Rectal smooth muscle tissue (tissue), 1 donor: ENCODE data around the gene EGFL7.

Experiments
- H3K27ac ChIP-seq: one replicate; pipeline ENCODE4 v1.7.0; 2013; ENCODE audit warnings: low read depth, low read length, inconsistent platforms
- H3K27me3 ChIP-seq: one replicate; pipeline ENCODE4 v1.7.0; 2013; ENCODE audit warnings: low read length; ENCODE audit not compliant: control insufficient read depth, insufficient read depth
- H3K36me3 ChIP-seq: one replicate; pipeline ENCODE4 v1.7.0; 2013; ENCODE audit warnings: low read length; ENCODE audit not compliant: control insufficient read depth, insufficient read depth
- H3K4me1 ChIP-seq: one replicate; pipeline ENCODE4 v1.7.0; 2013; ENCODE audit warnings: low read length; ENCODE audit not compliant: control insufficient read depth, insufficient read depth
- H3K4me3 ChIP-seq: one replicate; pipeline ENCODE4 v1.7.0; 2013; ENCODE audit warnings: low read length
- H3K9ac ChIP-seq: one replicate; pipeline ENCODE4 v1.7.0; 2013; ENCODE audit warnings: low read length

Gene EGFL7

GRCh38 chr9:136679431-136679941, 16.8 kb downstream of the EGFL7 start:
- no peaks in the 10 kb centered on the region for H3K4me1 ChIP-seq
- no peak overlapping the region for H3K4me3 ChIP-seq
- no peaks in the 10 kb centered on the region for H3K36me3 ChIP-seq
- no peak overlapping the region for H3K9ac ChIP-seq
- H3K27me3 ChIP-seq = no peaks in the 10 kb centered on the region
- H3K27ac ChIP-seq = no peak overlapping the region

DNA sequence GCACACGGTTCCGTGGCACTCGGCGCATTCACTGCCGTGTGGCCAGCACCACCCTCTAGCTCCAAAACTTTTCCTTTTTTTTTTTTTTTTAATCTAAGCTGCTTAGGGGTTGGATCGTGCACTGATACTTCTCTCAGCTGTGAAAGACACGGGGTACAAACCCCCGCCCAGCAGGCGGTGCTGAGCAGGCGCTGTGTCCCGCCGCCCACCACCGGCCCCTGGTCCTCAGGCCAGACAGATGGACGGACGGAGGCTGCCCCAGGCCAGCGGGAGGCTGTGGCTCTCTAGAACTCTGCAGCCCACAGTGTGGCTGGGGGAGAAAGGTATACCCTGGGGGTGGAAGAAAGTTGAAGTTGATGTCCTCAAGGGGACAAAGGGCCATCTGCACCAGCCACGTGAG, 18.3 kb downstream of the EGFL7 start:
- H3K27ac ChIP-seq = no peak overlapping the region
- H3K4me1 ChIP-seq = peaks cover 10% of the 10 kb centered on the region
- no peak overlapping the region for H3K4me3 ChIP-seq
- H3K27me3 ChIP-seq = no peaks in the 10 kb centered on the region
- H3K36me3 ChIP-seq = no peaks in the 10 kb centered on the region
- H3K9ac ChIP-seq = no peak overlapping the region

DNA sequence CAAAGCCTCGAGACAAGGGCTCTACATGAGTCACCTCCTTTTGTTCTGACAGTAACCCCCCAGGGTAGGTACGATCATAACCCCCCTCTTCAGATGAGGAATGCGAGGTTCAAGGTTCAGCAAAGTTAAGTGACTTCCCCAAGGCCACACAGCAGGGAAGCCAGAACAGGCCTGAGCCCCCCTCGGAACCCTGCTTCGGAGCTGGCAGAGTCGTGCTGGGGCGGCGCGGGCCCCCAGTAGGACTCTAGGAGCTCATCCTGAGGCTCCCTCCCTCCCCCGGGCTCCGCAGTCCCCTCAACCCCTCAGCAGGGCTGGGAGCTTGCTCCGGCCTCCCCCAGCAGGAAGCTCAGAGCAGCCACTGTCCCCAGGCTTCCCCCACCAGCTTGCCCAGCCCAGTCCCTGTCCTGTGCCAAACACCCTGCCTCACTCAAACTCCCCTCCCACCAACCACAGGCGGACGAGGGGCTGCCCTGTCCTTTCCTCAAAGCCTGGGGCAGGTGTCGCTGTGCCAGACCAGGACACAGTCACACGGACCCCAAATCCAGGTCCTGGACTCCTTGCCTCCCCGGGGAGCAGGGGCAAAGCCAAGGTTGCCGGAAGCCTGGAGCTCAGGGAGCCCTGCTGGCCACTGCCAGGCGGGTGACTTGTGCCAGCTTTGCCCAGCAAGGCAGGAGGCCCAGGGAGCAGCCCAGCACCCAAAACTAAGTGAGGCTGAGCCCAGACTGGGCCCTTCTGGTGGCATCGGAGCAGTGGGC, 19.4 kb downstream of the EGFL7 start:
- Histone ChIP-seq H3K27ac (no peak overlapping the region), H3K27me3 (no peaks in the 10 kb centered on the region), H3K9ac (no peak overlapping the region), H3K4me3 (no peak overlapping the region), H3K36me3 (no peaks in the 10 kb centered on the region), H3K4me1 (peaks cover 11% of the 10 kb centered on the region)

DNA sequence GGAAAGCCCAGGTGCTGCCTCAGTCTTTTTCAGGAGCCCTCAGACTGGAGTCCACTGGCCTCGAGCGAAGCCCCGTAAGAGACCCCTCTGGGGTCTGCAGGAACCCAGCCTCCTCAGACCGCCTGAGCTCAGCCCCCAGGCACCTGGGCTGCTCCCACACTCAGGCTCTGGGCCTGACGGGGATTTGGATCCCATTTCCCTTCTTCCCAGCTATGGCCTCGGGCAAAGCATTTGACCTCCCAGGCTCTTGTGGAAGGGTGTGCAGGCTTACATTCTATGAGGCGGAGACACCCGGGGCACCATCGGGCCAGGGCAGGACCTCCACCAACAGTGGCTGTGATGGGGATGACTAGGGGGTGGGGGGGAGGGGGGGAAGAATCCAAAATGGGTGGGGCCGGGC, 20.0 kb downstream of the EGFL7 start:
- Histone ChIP-seq H3K4me1 (peaks cover 11% of the 10 kb centered on the region), H3K27ac (no peak overlapping the region), H3K4me3 (no peak overlapping the region), H3K36me3 (no peaks in the 10 kb centered on the region), H3K9ac (no peak overlapping the region), H3K27me3 (no peaks in the 10 kb centered on the region)

DNA sequence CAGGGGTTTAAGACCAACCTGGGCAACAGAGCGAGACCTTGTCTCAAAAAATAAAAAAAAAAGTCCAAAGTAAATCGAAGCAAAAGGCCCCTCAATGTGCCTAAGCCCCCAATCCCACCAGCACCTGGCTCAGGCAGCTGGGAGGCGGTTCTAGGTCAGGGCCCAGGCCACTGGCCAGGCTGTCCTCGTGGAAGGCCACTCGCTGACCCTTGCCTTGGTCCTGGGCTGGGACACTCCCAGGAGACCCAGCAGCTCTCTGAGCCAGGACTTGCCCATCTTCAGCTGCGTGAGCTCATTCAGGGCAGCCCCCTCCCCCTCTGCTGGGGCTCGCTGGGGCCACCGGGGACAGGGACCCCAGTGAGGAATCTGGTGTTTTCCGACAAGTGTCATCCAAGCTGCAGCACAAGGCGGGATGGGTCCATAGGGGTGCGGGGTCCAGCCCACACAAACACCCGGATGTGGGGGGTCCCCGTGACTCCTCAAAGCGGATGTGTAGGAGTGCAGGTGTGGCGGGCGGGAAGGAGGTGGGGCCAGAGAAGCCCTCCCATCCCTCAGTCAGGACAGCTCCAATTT, 20.5 kb downstream of the EGFL7 start:
- H3K27ac ChIP-seq = no peak overlapping the region
- H3K4me1 ChIP-seq = peaks cover 11% of the 10 kb centered on the region
- no peaks in the 10 kb centered on the region for H3K36me3 ChIP-seq
- no peak overlapping the region for H3K9ac ChIP-seq
- no peak overlapping the region for H3K4me3 ChIP-seq
- H3K27me3 ChIP-seq = no peaks in the 10 kb centered on the region

DNA sequence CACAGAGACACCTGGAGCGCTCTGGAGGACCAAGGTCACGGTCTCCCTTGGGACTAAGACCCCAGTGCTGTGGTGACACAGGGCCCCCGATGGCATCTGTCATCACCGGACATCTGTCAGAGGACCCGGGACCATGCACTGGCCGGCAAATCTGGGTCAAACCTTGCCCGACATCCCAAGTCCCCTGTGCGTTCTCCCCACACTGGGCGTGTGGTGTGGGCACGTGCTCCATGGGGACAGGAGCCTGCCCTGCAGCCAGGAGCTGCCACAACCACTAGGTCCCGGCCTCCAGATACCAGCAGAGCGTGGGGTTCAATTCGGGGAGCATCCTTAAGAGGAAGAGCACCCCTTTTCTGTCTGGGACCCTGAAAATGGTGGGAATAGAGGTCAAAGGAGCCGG, 21.0 kb downstream of the EGFL7 start:
- Histone ChIP-seq H3K36me3 (no peaks in the 10 kb centered on the region), H3K4me1 (peaks cover 11% of the 10 kb centered on the region), H3K27ac (no peak overlapping the region), H3K27me3 (no peaks in the 10 kb centered on the region), H3K9ac (no peak overlapping the region), H3K4me3 (no peak overlapping the region)

- Histone ChIP-seq H3K36me3 (no peaks in the 10 kb centered on the region), H3K4me1 (peaks cover 11% of the 10 kb centered on the region), H3K4me3 (no peak overlapping the region), H3K27ac (no peak overlapping the region), H3K27me3 (no peaks in the 10 kb centered on the region), H3K9ac (no peak overlapping the region)
These were observed 21.6 kb downstream of the EGFL7 start for GRCh38 chr9:136684339-136684738.

DNA sequence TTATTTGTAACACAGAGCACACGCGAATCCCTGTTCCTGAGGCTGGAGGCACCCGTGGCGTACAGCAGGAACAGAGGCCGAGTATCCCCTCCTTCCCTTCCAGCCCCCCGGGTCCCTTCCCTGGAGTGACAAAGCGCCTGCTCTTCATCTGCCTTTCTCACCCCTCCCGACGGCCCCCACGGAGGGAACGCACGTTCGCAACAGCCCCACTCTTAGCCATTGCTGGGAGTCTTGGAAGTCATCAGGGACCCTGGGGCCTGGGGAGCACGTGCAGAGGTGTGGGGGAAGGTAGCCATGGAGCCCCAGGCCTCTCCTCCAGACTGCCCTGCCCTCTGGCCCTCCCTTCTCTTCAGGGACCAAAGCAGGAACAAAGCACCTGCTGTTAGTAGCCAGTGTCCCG, 22.1 kb downstream of the EGFL7 start:
- no peaks in the 10 kb centered on the region for H3K36me3 ChIP-seq
- H3K4me3 ChIP-seq = no peak overlapping the region
- no peaks in the 10 kb centered on the region for H3K27me3 ChIP-seq
- peaks cover 11% of the 10 kb centered on the region for H3K4me1 ChIP-seq
- H3K27ac ChIP-seq = no peak overlapping the region
- no peak overlapping the region for H3K9ac ChIP-seq

- Histone ChIP-seq H3K27ac (no peak overlapping the region), H3K36me3 (no peaks in the 10 kb centered on the region), H3K4me3 (peak overlapping the region; percentile 78), H3K9ac (no peak overlapping the region), H3K27me3 (no peaks in the 10 kb centered on the region), H3K4me1 (peaks cover 11% of the 10 kb centered on the region)
These were observed 22.5 kb downstream of the EGFL7 start for GRCh38 chr9:136685216-136685615.

DNA sequence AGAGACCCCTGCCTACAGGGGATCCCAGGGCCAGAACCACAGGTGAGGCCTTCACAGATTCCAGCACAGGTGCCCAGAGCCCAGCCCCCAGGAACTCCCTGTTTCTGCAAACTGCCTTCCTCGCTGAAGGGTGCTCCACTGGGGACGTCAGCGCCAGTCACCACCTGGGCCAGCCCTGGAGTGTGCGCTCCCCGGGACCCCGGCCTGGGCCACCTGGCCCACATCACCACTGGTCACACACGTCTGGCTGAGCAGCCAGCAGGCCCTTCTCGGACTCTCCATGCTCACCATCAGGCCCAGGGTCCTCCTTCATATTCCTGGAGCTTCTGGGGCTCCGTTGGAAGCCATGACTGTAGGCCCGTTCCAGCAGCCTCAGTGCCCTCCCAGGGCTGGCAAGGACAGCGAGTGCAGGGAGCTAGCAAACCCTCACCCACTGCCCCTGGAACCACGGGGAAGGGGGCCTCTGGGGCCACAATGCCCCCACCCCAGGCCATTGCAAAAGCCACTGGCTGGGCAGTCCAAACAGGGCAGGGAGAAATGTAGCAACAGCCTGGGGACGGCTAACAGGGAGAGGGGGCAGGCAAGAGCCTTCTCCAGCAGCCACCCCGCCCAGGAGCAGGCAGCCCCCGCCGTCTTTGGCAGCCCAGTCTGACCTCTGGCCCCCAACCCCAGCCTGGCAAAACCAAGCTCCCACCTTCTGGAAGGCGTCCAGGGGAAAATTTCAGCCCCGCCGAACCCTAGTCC, 23.2 kb downstream of the EGFL7 start:
- H3K4me3 ChIP-seq = peak overlapping the region; percentile 78
- H3K27me3 ChIP-seq = no peaks in the 10 kb centered on the region
- no peak overlapping the region for H3K27ac ChIP-seq
- H3K4me1 ChIP-seq = peaks cover 17% of the 10 kb centered on the region
- H3K36me3 ChIP-seq = no peaks in the 10 kb centered on the region
- H3K9ac ChIP-seq = peak overlapping the region; percentile 62

GRCh38 chr9:136686534-136686793, 23.7 kb downstream of the EGFL7 start:
- Histone ChIP-seq H3K36me3 (no peaks in the 10 kb centered on the region), H3K4me3 (peak overlapping the region; percentile 78), H3K9ac (peak overlapping the region; percentile 62), H3K4me1 (peaks cover 18% of the 10 kb centered on the region), H3K27ac (no peak overlapping the region), H3K27me3 (no peaks in the 10 kb centered on the region)

GRCh38 chr9:136686794-136687711, 24.3 kb downstream of the EGFL7 start, which contains the start of gene AGPAT2:
AGPAT2 (minus strand) TSS chr9:136687457; CDS start chr9:136687357, 100 bp downstream.
- no peaks in the 10 kb centered on the region for H3K36me3 ChIP-seq
- H3K9ac ChIP-seq = peak within 1 kb of the TSS; percentile 77
- H3K27ac ChIP-seq = peak within 1 kb of the TSS; percentile 70
- H3K4me3 ChIP-seq = peak within 1 kb of the TSS; percentile 78
- no peaks in the 10 kb centered on the region for H3K27me3 ChIP-seq
- H3K4me1 ChIP-seq = peaks cover 18% of the 10 kb centered on the region
